Nephron progenitor cell (in vitro differentiated cells): ENCODE data around the gene CISH.

Experiments used
- DNase-seq: peaks from one replicate; pipeline ENCODE4 v3.0.0; 2021
- H3K27ac Mint-ChIP-seq: 2 replicates; pipeline ENCODE4 v1.8.0; 2021; ENCODE audit warnings: mild to moderate bottlenecking, moderate library complexity, mixed read lengths
- H3K27me3 Mint-ChIP-seq: 2 replicates; pipeline ENCODE4 v1.8.0; 2021; ENCODE audit warnings: mild to moderate bottlenecking, low read depth, mixed read lengths; ENCODE audit not compliant: poor library complexity
- H3K36me3 Mint-ChIP-seq: 2 replicates; pipeline ENCODE4 v1.8.0; 2021; ENCODE audit warnings: low read depth, mixed read lengths
- H3K4me1 Mint-ChIP-seq: 2 replicates; pipeline ENCODE4 v1.8.0; 2021; ENCODE audit warnings: mixed read lengths
- H3K4me3 Mint-ChIP-seq: 2 replicates; pipeline ENCODE4 v1.8.0; 2021; ENCODE audit warnings: mild to moderate bottlenecking, moderate library complexity, mixed read lengths
- H3K9me3 Mint-ChIP-seq: 2 replicates; pipeline ENCODE4 v1.8.0; 2021; ENCODE audit warnings: mild to moderate bottlenecking, moderate library complexity, mixed read lengths
- TF ChIP-seq, protein P1 (sequence below): fragments of 200-600 bp; sonication (generic); IDR thresholded peaks from 2 replicates; pipeline ENCODE4 v1.5.0; 2021; ENCODE audit warnings: antibody characterized with exemption

CISH gene

GRCh38 chr3:50594253-50594785 lies 17.3 kb downstream of the CISH start:
- Mint-ChIP-seq H3K27ac (no peak overlapping the region), H3K36me3 (no peaks in the 10 kb centered on the region), H3K4me3 (no peak overlapping the region), H3K27me3 (peaks cover 16% of the 10 kb centered on the region), H3K9me3 (no peaks in the 10 kb centered on the region), H3K4me1 (no peaks in the 10 kb centered on the region)
- TF ChIP-seq, protein P1, sequence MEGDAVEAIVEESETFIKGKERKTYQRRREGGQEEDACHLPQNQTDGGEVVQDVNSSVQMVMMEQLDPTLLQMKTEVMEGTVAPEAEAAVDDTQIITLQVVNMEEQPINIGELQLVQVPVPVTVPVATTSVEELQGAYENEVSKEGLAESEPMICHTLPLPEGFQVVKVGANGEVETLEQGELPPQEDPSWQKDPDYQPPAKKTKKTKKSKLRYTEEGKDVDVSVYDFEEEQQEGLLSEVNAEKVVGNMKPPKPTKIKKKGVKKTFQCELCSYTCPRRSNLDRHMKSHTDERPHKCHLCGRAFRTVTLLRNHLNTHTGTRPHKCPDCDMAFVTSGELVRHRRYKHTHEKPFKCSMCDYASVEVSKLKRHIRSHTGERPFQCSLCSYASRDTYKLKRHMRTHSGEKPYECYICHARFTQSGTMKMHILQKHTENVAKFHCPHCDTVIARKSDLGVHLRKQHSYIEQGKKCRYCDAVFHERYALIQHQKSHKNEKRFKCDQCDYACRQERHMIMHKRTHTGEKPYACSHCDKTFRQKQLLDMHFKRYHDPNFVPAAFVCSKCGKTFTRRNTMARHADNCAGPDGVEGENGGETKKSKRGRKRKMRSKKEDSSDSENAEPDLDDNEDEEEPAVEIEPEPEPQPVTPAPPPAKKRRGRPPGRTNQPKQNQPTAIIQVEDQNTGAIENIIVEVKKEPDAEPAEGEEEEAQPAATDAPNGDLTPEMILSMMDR = no peak
- DNase-seq = no peak

DNA sequence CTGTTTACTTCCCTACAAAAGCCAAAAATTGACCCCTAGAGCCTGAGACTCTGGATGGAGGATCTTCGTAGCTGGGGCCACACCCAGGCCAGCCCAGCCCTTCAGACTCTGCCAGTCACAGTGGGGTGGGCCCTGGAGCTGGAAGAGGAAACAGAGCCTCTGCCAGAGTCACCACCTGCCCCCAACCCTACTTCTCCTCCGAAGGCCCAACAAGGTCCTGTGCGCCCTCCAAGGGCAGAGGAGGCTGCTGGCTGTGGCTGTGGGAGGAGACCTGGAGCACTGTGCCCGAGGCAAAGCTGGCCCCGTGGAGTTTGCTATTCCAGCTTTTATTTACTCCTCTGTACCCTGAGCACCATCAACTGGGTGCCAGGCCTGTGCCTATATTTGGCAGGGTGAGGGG lies 19.0 kb downstream of the CISH start:
- TF ChIP-seq, protein P1 = no peak
- Mint-ChIP-seq H3K4me1 (no peaks in the 10 kb centered on the region), H3K9me3 (no peaks in the 10 kb centered on the region), H3K4me3 (no peak overlapping the region), H3K36me3 (no peaks in the 10 kb centered on the region), H3K27ac (no peak overlapping the region), H3K27me3 (peaks cover 16% of the 10 kb centered on the region)
- no peak for DNase-seq

GRCh38 chr3:50591196-50591741 lies 20.3 kb downstream of the CISH start:
- no peaks in the 10 kb centered on the region for H3K36me3 Mint-ChIP-seq
- no peaks in the 10 kb centered on the region for H3K4me1 Mint-ChIP-seq
- H3K9me3 Mint-ChIP-seq = no peaks in the 10 kb centered on the region
- no peak overlapping the region for H3K4me3 Mint-ChIP-seq
- H3K27me3 Mint-ChIP-seq = peaks cover 13% of the 10 kb centered on the region
- DNase-seq = no peak
- TF ChIP-seq, protein P1 = no peak
- H3K27ac Mint-ChIP-seq = no peak overlapping the region

GRCh38 chr3:50588759-50589433 lies 22.7 kb downstream of the CISH start:
- H3K4me3 Mint-ChIP-seq = no peak overlapping the region
- H3K27ac Mint-ChIP-seq = no peak overlapping the region
- no peak for DNase-seq

GRCh38 chr3:50587806-50588758 lies 23.5 kb downstream of the CISH start:
- DNase-seq = no peak
- H3K36me3 Mint-ChIP-seq = peaks cover 7% of the 10 kb centered on the region
- H3K4me1 Mint-ChIP-seq = peaks cover 4% of the 10 kb centered on the region
- H3K4me3 Mint-ChIP-seq = no peak overlapping the region
- peak overlapping the region; percentile 25 for H3K27ac Mint-ChIP-seq
- TF ChIP-seq, protein P1 = no peak
- no peaks in the 10 kb centered on the region for H3K9me3 Mint-ChIP-seq
- peaks cover 2% of the 10 kb centered on the region for H3K27me3 Mint-ChIP-seq

More at GRCh38 chr3:50588759-50589433, 22.7 kb downstream of the CISH start:
- H3K36me3 Mint-ChIP-seq = peaks cover 7% of the 10 kb centered on the region
- H3K9me3 Mint-ChIP-seq = no peaks in the 10 kb centered on the region
- peaks cover 4% of the 10 kb centered on the region for H3K4me1 Mint-ChIP-seq
- TF ChIP-seq, protein P1 = no peak
- H3K27me3 Mint-ChIP-seq = peaks cover 5% of the 10 kb centered on the region
